AG09319 (cell line): ENCODE results near the gene IDS.
"Not testable (repeated sequence)": the region's sequence is repeated elsewhere in the genome, so short reads cannot be mapped to it uniquely, and the experiment has no call there.

Experiments
- DNase-seq: peaks from one replicate; pipeline ENCODE4 v3.0.0-alpha.2; 2010; ENCODE audit warnings: low read depth; ENCODE audit errors: extremely low read depth
- TF ChIP-seq, protein P1 (sequence below): IDR thresholded peaks from 2 replicates; pipeline ENCODE4 v1.5.1; 2011; ENCODE audit warnings: low read depth, mild to moderate bottlenecking, inconsistent platforms, low read length, moderate library complexity

Gene IDS

GRCh38 chrX:149491812-149492211 lies 13.3 kb downstream of the IDS start:
- TF ChIP-seq, protein P1, sequence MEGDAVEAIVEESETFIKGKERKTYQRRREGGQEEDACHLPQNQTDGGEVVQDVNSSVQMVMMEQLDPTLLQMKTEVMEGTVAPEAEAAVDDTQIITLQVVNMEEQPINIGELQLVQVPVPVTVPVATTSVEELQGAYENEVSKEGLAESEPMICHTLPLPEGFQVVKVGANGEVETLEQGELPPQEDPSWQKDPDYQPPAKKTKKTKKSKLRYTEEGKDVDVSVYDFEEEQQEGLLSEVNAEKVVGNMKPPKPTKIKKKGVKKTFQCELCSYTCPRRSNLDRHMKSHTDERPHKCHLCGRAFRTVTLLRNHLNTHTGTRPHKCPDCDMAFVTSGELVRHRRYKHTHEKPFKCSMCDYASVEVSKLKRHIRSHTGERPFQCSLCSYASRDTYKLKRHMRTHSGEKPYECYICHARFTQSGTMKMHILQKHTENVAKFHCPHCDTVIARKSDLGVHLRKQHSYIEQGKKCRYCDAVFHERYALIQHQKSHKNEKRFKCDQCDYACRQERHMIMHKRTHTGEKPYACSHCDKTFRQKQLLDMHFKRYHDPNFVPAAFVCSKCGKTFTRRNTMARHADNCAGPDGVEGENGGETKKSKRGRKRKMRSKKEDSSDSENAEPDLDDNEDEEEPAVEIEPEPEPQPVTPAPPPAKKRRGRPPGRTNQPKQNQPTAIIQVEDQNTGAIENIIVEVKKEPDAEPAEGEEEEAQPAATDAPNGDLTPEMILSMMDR, result no peak
- no peak for DNase-seq

DNA sequence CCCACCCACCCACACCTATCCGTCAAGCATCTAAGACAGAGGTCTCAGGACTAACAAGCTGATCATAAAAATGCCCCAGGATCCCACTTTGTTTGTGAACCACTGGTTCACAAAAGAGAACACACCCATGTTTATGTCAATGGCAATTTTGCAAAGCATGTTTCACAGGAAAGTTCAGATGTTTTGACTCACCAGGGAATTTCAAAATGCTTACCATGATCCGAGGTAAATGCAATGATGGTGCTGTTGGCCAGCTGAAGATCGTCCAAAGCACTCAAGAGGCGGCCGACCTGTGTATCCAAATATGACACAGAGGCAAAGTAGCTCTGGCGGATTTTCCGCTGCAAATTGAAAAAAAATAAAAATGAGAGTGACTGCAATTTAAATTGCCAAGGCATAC lies 15.0 kb downstream of the IDS start:
- TF ChIP-seq, protein P1, result no peak
- DNase-seq, result no peak

DNA sequence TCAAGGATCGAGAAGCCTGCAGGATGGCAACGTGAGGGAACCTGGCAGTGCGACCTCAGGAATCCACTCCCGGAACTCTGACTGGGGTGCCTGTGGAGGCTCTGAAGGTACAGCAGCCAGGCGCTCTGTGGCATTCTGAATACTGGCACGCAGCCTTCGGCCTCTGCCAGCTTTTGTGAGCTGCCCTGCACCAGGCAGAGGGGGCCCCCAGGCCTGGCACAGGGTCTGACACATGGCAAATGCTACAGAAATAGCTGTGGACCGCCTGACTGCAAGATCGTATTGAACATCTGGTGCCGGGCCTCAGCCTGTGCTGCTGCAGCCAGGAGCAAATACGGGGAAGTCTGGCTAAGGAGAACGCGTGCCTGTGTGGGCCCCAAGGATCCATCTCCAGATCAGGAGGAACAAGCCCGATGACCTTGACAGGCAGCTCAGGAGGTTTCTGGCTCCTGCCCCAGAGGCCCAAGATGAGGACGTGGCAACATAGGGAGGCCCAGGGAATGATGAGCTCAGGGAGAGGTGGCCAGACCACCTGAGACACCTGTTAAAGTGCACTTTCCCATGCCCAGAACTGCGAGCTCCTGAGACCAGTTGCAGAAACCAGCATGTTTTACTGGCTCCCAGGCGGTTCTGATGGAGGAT lies 16.6 kb downstream of the IDS start:
- DNase-seq, result not testable (repeated sequence)

- DNase-seq, result not testable (repeated sequence)
Measured at GRCh38 chrX:149488008-149488407, 17.1 kb downstream of the IDS start.

- no peak for DNase-seq
- TF ChIP-seq, protein P1, result no peak
Measured at GRCh38 chrX:149487292-149487691, 17.8 kb downstream of the IDS start.

- DNase-seq, result no peak
- TF ChIP-seq, protein P1, result no peak
Measured at GRCh38 chrX:149476513-149476912, 28.6 kb downstream of the IDS start.

GRCh38 chrX:149473966-149474365 lies 31.1 kb downstream of the IDS start:
- TF ChIP-seq, protein P1, result no peak
- no peak for DNase-seq

DNA sequence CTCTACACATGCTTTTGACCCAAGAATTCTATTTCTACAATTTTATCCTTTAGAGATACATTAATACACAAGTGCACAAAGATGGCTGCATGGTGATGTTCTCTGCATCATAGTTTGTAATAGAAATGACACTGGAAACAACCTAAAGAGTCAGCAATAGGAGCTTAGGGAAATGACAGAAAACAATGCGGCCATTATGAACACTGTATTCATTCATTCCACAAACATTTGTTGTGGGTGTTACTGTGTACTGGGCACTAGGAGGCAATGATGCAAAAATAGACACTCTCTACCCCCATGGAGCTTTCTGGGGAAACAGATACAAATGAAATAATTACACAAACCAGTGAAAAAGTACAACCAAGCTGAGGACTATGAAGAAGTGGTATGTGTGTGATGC lies 32.0 kb downstream of the IDS start:
- TF ChIP-seq, protein P1, result no peak
- no peak for DNase-seq
